SK-N-MC (cell line): Measurements from ENCODE around the gene PIGQ.

ENCODE experiments used
- DNase-seq: peaks from one replicate; pipeline ENCODE4 v3.0.0-alpha.2; 2011; ENCODE audit warnings: low read depth, low spot score
- H3K27ac ChIP-seq: fragments of 200-600 bp; sonication (generic); 2 replicates; pipeline ENCODE4 v1.5.1; 2016; ENCODE audit warnings: mixed run types
- H3K36me3 ChIP-seq: fragments of 200-600 bp; sonication (generic); 2 replicates; pipeline ENCODE4 v1.6.1; 2017; ENCODE audit warnings: antibody characterized with exemption, low read length, mixed read lengths; ENCODE audit not compliant: insufficient read depth
- H3K4me3 ChIP-seq: fragments of 200-600 bp; sonication (generic); 2 replicates; pipeline ENCODE4 v1.5.1; 2016
- H3K9ac ChIP-seq: fragments of 200-600 bp; sonication (generic); 2 replicates; pipeline ENCODE4 v1.8.0; 2017; ENCODE audit warnings: mixed run types, mixed read lengths; ENCODE audit not compliant: insufficient read length
- H3K9me3 ChIP-seq: fragments of 200-600 bp; sonication (generic); 2 replicates; pipeline ENCODE4 v1.6.1; 2017; ENCODE audit warnings: low read depth, mild to moderate bottlenecking, antibody characterized with exemption, low read length, moderate library complexity, mixed read lengths
- EZH2 ChIP-seq: fragments of 200-600 bp; sonication (generic); IDR thresholded peaks from one replicate; pipeline ENCODE4 v1.6.1; 2017; ENCODE audit warnings: antibody characterized with exemption
- FOXP2 ChIP-seq: optimal IDR thresholded peaks from 2 replicates; pipeline ENCODE3; 2011; ENCODE audit warnings: mild to moderate bottlenecking, moderate library complexity; ENCODE audit not compliant: insufficient read depth; ENCODE audit errors: extremely low read length, control extremely low read depth
- POLR2AphosphoS5 ChIP-seq: IDR thresholded peaks from 2 replicates; pipeline ENCODE4 v1.6.1; 2012; ENCODE audit warnings: mild to moderate bottlenecking, low read depth, low read length, borderline replicate concordance

The PIGQ gene

DNA sequence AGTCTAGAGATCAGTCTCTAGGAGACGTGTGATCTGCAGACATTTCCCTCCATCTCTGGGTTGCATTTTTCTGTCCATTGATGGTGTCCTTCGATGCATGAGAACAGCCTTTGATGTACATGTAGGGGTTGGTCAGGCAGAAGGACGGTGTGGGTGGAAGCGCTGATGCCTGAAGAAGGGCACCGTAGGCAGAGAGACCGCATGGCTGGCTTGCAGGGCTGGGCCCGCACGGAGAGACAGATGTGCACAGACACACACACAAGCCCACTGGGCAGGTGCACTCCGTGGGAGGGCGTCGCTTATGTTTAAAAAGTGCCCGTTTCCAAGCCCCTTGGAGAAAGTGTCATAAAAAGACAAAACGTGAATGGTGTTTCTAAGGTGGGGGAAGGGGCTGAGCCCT lies 45.4 kb downstream of the PIGQ start:
- Histone ChIP-seq H3K9me3 (no peaks in the 10 kb centered on the region), H3K4me3 (no peak overlapping the region), H3K36me3 (no peaks in the 10 kb centered on the region), H3K9ac (no peak overlapping the region), H3K27ac (no peak overlapping the region)
- no peak for TF ChIP-seq EZH2
- TF ChIP-seq POLR2AphosphoS5 = no peak
- TF ChIP-seq FOXP2 = no peak
- no peak for DNase-seq

DNA sequence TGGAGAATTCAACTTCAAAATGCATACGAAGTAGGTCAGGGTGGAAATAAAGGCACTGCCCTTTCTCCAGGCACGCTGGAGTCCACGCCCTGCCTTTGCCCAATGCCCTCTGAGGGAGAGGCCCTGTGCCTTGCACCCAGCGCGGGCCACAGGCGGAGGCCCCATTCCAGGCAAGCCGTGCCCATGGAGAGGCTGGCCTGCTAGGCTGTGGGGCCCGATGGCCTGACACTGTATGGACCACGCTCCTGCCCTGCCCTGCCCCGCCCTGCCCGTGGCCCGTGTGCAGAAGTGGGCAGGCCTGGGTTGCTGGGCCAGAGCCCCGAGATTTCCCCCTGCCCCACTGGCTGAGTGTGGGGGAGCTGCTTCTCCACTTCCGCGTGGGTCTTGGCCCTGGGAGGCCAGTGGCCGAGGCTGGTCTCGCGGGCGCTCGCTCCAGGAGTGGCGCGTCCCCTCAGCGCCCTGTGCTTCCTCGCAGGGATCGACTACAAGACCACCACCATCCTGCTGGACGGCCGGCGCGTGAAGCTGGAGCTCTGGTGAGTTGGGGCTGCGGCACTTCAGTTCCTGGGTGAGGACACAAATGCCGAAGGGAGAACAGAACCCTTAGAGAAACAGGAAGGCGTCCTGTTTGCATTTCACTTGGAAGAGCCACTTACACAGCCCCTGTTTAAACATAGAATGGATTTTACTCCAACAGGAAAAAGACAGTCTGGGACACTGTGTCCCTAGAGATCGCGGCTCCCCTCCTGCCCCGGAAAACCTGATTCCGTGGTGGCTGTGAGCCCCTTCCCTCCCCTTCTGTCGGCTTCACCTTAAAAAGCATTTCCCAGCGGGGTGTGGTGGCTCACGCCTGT lies 47.2 kb downstream of the PIGQ start:
- no peak for DNase-seq
- H3K27ac ChIP-seq = no peak overlapping the region
- H3K9me3 ChIP-seq = no peaks in the 10 kb centered on the region
- H3K36me3 ChIP-seq = no peaks in the 10 kb centered on the region
- H3K9ac ChIP-seq = no peak overlapping the region
- TF ChIP-seq FOXP2 = no peak
- TF ChIP-seq EZH2 = no peak
- no peak for TF ChIP-seq POLR2AphosphoS5
- H3K4me3 ChIP-seq = no peak overlapping the region

DNA sequence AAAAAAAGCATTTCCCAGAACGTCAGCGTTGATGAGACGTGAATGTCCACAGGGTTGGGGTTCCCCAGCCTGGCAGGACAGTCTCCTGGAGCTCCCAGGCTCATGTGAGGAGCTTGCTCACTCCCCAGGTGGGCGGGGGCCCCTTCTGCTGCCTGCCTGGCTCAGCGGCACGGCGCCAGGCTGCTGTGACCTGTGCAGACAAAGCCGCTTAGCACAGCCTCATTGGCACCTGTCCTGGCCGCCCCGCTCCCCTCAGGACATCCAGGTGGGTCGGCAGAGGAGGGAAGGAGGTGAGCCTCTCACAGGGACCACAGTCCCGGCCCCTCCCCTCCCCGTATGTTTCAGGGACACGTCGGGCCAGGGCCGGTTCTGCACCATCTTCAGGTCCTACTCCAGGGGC lies 48.1 kb downstream of the PIGQ start:
- Histone ChIP-seq H3K36me3 (no peaks in the 10 kb centered on the region), H3K9ac (no peak overlapping the region), H3K27ac (no peak overlapping the region), H3K4me3 (no peak overlapping the region), H3K9me3 (no peaks in the 10 kb centered on the region)
- no peak for TF ChIP-seq EZH2
- no peak for TF ChIP-seq POLR2AphosphoS5
- no peak for TF ChIP-seq FOXP2
- no peak for DNase-seq

DNA sequence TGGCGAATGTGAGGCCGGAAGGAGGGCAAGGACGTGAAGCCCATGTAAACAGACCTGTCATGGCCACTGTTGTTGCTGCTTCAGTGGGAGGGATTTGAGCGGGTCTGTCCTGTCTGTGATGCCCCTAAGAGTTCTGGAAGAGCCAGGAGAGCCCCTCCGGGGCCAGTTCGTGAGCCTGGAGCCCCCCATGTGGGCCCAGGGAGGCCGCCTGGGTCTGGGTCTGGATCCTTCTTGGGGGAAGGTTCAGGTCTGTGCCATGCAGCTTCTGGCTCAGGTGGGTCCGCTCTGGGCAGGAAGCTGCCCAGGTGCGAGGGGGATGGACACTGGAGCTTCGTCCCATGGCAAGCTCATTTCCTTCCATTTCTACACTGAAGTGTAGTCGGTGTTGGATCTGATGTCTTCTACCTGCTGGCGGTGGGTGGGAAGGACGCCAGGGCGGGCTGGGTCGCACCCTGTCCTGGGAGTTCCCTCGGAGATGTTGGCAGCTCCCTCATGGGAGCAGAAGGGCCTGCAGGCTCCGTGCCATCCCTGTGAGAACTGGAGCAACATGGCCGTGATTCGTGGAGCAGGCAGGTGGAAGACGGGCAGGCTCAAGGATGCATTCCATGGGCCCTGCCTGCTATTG lies 49.8 kb downstream of the PIGQ start:
- TF ChIP-seq FOXP2 = no peak
- no peak for TF ChIP-seq EZH2
- no peak for TF ChIP-seq POLR2AphosphoS5
- DNase-seq = no peak
- Histone ChIP-seq H3K9me3 (no peaks in the 10 kb centered on the region), H3K4me3 (no peak overlapping the region), H3K27ac (no peak overlapping the region), H3K36me3 (no peaks in the 10 kb centered on the region), H3K9ac (no peak overlapping the region)

DNA sequence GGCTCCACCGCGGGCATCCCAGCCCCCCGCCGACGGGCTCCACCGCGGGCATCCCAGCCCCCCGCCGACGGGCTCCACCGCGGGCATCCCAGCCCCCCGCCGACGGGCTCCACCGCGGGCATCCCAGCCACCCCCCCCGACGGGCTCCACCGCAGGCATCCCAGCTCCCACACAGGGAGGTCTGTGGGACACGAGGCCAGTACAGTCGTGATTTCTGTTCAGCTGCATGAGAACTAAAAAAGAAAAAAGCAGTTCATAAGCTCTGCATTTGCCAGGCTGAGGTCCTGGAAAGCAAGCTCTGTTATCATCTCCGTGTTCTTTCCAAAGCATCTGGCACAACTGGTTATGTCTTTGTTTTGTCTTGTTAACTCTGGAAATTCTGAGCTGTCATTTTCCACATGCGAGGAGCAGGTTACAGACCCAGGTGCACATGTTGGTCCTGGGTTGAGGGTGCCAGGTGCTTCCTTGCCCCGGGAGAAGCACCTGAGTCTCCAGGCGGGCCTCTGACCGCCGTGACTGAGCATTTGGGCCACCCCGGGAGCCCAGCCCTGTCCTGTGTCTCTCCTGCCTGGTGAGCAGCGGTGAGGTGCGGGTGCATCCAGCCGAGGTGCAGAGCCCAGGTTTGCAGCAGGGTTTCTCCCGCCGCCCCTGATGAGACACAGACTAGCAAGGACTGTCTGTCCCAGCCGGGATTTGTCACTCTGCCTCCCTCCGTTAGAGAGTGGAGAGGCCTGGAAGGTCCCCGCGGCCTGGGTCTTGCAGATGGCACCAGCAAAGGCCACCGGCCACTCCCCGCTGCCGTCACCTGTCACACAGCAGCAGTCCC lies 51.1 kb downstream of the PIGQ start:
- no peak overlapping the region for H3K4me3 ChIP-seq
- H3K9me3 ChIP-seq = no peaks in the 10 kb centered on the region
- no peak for DNase-seq
- H3K27ac ChIP-seq = no peak overlapping the region
- no peaks in the 10 kb centered on the region for H3K36me3 ChIP-seq
- H3K9ac ChIP-seq = no peak overlapping the region
- TF ChIP-seq FOXP2 = no peak
- no peak for TF ChIP-seq EZH2
- TF ChIP-seq POLR2AphosphoS5 = no peak

DNA sequence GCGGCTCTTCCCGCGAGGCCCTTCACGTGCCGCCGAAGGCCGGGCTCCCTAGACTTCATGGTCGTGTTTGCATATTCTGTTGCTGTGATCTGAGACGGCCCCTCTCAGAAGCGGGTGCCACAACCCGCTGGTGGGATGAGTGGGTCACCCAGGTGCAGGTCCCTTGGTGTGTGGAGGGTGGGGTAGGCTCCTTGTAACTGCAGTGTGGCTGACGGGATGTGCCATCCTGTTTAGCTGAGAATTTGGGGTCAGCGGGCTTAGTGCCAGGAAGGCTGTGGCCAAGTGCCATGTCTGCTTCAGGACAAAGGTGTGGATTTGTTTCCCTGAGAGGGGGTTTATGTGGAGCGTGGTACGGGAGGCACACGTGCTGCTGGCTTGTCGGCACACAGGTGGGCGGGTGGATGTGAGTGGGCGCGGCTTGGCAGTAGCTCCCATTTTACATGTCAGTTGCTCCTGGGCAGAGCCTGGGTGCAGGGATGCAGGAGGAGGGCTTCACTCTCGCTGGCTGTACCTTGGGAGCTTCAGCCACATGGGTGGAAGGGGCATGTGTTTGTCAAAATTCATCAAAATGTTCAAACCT lies 51.8 kb downstream of the PIGQ start:
- H3K9ac ChIP-seq = no peak overlapping the region

DNA sequence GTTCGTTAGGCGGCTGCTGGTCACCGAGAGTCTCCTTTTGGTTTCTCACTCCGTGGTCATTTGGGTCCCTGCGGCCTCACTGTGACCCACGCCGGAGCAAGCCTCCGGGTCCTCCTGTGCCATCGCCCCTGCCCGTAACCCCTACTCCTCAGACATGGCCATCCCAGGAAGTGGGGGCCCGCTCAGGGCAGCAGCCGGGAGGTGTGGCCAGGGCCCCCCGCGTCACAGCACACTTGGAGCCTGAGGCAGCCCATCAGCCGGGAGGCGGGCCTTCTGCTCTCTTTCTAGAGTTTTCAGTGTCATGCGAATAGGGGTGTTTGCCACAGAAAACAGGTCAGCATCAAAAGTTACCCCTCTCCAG lies 53.1 kb downstream of the PIGQ start:
- Histone ChIP-seq H3K36me3 (no peaks in the 10 kb centered on the region), H3K4me3 (no peak overlapping the region), H3K9ac (no peak overlapping the region), H3K9me3 (no peaks in the 10 kb centered on the region), H3K27ac (no peak overlapping the region)
- TF ChIP-seq POLR2AphosphoS5 (no peak), EZH2 (no peak), FOXP2 (no peak)
- DNase-seq = no peak

More for the DNA sequence above, 51.8 kb downstream of the PIGQ start:
- no peak for TF ChIP-seq FOXP2
- TF ChIP-seq EZH2 = no peak
- TF ChIP-seq POLR2AphosphoS5 = no peak
- Histone ChIP-seq H3K36me3 (no peaks in the 10 kb centered on the region), H3K27ac (no peak overlapping the region), H3K9me3 (no peaks in the 10 kb centered on the region), H3K4me3 (no peak overlapping the region)
- DNase-seq = no peak
